ENCODE results near the gene NXN.

GRCh38 chr17:812638-813204, 166.9 kb downstream of the NXN start:
- TF ChIP-seq SUZ12 (IDR thresholded peaks at IDR 0.05; ENCODE audit: extremely low read depth, insufficient read depth, insufficient read length) (no peak), ZNF274 (IDR thresholded peaks at IDR 0.05; ENCODE audit: low read depth, low read length) (no peak)

Data from NT2/D1 (cell line).